IPS DF 6.9 (cell line): ENCODE measurements around the gene M6PR.
A peak's percentile ranks its signal among the peaks of the same experiment; 100 is the strongest.

Experiments
- DNase-seq: peaks from one replicate; pipeline ENCODE4 v3.0.0-alpha.2; 2013; ENCODE audit warnings: low read depth, low spot score
- H3K27ac ChIP-seq: one replicate; pipeline ENCODE4 v1.5.1; 2013; ENCODE audit warnings: low read length, control low read depth
- H3K27me3 ChIP-seq: 2 replicates; pipeline ENCODE4 v1.6.1; 2013; ENCODE audit warnings: mild to moderate bottlenecking, low read length; ENCODE audit not compliant: control insufficient read depth, insufficient read depth
- H3K36me3 ChIP-seq: 2 replicates; pipeline ENCODE4 v1.6.1; 2013; ENCODE audit warnings: low read length; ENCODE audit not compliant: control insufficient read depth, insufficient read depth
- H3K4me1 ChIP-seq: 2 replicates; pipeline ENCODE4 v1.6.1; 2013; ENCODE audit warnings: low read length; ENCODE audit not compliant: control insufficient read depth, insufficient read depth
- H3K4me3 ChIP-seq: 2 replicates; pipeline ENCODE4 v1.5.1; 2013; ENCODE audit warnings: mild to moderate bottlenecking, low read length
- H3K9me3 ChIP-seq: 2 replicates; pipeline ENCODE4 v1.6.1; 2013; ENCODE audit warnings: low read length, inconsistent platforms; ENCODE audit not compliant: control insufficient read depth, insufficient read depth
- WGBS: extraction: QIAGEN DNeasy Blood & Tissue Kit; methylation state at CpG from one replicate; pipeline ENCODE4 v1.1.7; 2013; ENCODE audit warnings: mixed read lengths, missing lambda C conversion rate; ENCODE audit not compliant: insufficient read length, insufficient coverage; 5-methylcytosine and 5-hydroxymethylcytosine counted together

Gene M6PR

DNA sequence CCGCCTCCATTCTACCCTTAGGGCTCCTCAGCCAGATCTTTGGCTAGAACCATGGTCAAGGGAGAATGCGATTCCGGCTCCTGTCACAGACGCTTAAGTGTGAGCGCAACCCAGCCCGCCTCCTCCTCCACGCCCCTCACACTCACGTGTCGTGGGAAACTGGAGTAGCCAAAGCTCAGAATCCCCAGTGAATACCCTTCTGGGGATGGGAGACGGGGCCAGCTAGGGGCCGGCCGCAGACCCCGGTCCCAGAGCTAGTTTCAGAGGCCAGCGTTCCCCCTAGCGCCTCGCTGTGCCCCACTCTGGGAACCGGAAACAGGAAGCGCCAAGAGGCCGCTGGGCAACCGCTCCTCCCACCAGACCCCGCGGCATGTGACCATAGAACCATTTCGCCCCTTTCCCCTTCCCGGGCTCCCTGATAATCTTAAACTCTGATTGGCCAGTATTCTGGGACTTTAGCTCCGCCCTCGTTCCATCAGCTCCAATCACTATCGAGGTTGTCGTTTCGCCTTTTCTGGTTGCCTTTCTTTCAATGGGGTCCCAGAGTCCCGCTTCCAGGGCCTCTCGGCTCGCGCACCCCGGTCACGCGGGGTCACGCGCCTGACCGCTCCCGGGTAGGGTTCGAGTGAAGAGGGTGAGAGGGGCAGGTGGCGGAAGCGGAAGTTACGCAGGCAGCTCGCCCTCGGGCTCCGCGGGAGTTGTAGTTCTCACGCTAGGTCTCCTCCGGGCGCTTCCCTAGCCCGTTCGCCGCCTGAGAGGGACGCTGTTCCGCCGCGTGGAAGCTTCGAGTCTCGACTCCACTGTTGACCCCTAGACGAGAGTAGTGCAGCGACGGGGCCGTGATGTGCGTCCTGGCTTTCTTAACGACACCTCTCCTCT, at the start of gene M6PR:
Gene M6PR, minus strand, starts transcription at position 304 of the 879 bp plus-strand sequence. CDS start 3,241 bp downstream, outside the sequence.
- no CpG with 5 or more reads among the region's 66 CpGs for WGBS
- Histone ChIP-seq H3K27ac (no peak within 1 kb of the TSS), H3K9me3 (no peaks in the 10 kb centered on the region), H3K4me3 (peak within 1 kb of the TSS; percentile 79), H3K27me3 (no peaks in the 10 kb centered on the region), H3K4me1 (no peaks in the 10 kb centered on the region), H3K36me3 (peaks cover 4% of the 10 kb centered on the region; the same call in 1 of the 2 replicates)
- peak; percentile 90 for DNase-seq

DNA sequence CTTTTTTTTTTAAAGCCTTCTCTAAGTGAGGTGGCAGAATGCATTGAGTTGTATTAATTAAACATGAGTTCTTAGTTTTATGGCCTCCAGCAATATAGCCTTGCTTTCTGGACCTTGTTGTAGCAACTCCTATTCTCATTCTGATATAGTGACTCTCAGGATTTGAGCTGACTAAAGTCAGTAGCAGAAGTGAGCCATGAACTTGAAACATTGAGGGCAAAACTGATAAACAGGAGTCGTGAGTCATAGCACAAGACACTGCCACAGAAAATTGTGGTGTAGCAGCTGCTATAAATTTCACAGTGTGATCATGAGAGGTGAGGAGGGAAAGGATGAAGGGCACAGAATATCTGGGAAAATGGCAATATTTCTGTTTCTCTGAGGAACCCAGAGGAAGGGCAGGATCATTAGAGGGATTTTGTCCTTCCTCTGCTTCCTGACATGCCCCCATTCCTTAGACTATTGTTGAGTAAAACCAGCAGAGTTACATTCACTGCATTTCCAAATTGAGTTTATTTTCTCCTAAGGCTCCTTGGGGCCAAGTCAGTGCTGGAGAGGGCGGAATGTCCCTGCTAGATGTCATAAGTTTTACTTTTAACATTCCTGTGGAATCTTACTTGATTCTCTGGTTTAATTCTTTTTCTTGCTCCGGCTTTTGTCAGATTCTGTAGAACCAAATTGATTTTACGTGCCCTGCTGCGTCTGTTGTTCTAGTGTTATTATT, 47.4 kb upstream of the M6PR start:
- H3K36me3 ChIP-seq = no peaks in the 10 kb centered on the region
- no peaks in the 10 kb centered on the region for H3K4me1 ChIP-seq
- H3K27me3 ChIP-seq = no peaks in the 10 kb centered on the region
- DNase-seq = no peak
- H3K9me3 ChIP-seq = no peaks in the 10 kb centered on the region
- no CpG with 5 or more reads among the region's 5 CpGs for WGBS
- H3K4me3 ChIP-seq = no peak overlapping the region
- no peak overlapping the region for H3K27ac ChIP-seq

- H3K36me3 ChIP-seq = no peaks in the 10 kb centered on the region
- WGBS = no CpG with 5 or more reads among the region's 4 CpGs
- H3K27me3 ChIP-seq = no peaks in the 10 kb centered on the region
- H3K4me1 ChIP-seq = no peaks in the 10 kb centered on the region
- no peak overlapping the region for H3K4me3 ChIP-seq
- no peak for DNase-seq
- H3K9me3 ChIP-seq = no peaks in the 10 kb centered on the region
- no peak overlapping the region for H3K27ac ChIP-seq
These were observed 45.8 kb upstream of the M6PR start for GRCh38 chr12:8995021-8995775.

DNA sequence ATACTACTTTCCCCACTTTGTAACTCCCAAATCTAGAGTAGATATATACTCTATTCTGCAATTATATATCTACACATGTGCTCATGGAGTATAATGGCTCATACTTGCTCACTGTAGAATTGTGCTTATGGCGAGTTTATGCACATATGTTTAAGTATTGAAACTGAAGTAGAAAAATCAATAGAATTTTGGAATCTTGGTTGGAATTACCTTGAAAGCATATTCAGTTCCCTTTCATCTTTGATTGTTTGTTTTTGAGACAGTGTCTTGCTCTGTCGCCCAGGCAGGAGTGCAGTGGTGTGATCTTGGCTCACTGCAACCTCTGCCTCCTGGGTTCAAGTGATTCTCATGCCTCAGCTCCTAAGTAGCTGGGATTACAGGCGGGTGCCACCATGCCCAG, 44.4 kb upstream of the M6PR start:
- H3K27me3 ChIP-seq = no peaks in the 10 kb centered on the region
- H3K4me3 ChIP-seq = no peak overlapping the region
- no CpG with 5 or more reads among the region's 3 CpGs for WGBS
- DNase-seq = no peak
- H3K4me1 ChIP-seq = no peaks in the 10 kb centered on the region
- H3K9me3 ChIP-seq = no peaks in the 10 kb centered on the region
- H3K36me3 ChIP-seq = no peaks in the 10 kb centered on the region
- no peak overlapping the region for H3K27ac ChIP-seq

GRCh38 chr12:8991371-8992345, 42.2 kb upstream of the M6PR start:
- no peak overlapping the region for H3K27ac ChIP-seq
- H3K36me3 ChIP-seq = no peaks in the 10 kb centered on the region
- no peak overlapping the region for H3K4me3 ChIP-seq
- DNase-seq = no peak
- no peaks in the 10 kb centered on the region for H3K27me3 ChIP-seq
- no CpG with 5 or more reads among the region's 6 CpGs for whole genome bisulfite sequencing
- H3K9me3 ChIP-seq = no peaks in the 10 kb centered on the region
- no peaks in the 10 kb centered on the region for H3K4me1 ChIP-seq

GRCh38 chr12:8989413-8989812, 40.0 kb upstream of the M6PR start, which contains the start of gene KLRG1:
KLRG1 (plus strand) TSS chr12:8989546; CDS start chr12:8989636, 90 bp downstream.
- Histone ChIP-seq H3K9me3 (no peaks in the 10 kb centered on the region), H3K27ac (no peak within 1 kb of the TSS), H3K27me3 (no peaks in the 10 kb centered on the region), H3K36me3 (no peaks in the 10 kb centered on the region), H3K4me3 (no peak within 1 kb of the TSS), H3K4me1 (no peaks in the 10 kb centered on the region)
- WGBS = no CpG with 5 or more reads among the region's 2 CpGs
- no peak for DNase-seq

- no CpG with 5 or more reads among the region's 1 CpG for WGBS
- no peaks in the 10 kb centered on the region for H3K27me3 ChIP-seq
- no peak overlapping the region for H3K4me3 ChIP-seq
- no peaks in the 10 kb centered on the region for H3K36me3 ChIP-seq
- H3K4me1 ChIP-seq = no peaks in the 10 kb centered on the region
- no peaks in the 10 kb centered on the region for H3K9me3 ChIP-seq
- DNase-seq = no peak
- H3K27ac ChIP-seq = no peak overlapping the region
These were observed 38.2 kb upstream of the M6PR start for GRCh38 chr12:8987685-8988084.

DNA sequence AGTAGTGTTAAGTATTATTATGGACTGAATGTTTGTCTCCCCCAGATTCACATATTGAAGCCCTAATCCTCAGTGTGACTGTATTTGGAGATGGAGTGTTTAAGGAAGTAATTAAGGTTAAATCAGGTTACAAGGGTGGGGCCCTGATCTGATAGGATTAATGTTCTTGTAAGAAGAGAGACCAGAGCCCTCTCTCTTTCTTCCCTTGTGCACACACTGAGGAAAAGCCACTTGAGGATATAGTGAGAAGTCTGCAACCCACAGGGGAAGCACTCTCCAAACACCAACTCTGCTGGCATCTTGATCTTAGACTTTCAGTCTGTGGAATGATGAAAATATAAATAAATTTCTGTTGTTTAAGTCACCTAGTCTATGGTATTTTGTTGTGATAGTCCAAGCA, 37.7 kb upstream of the M6PR start:
- Histone ChIP-seq H3K4me3 (no peak overlapping the region), H3K27ac (no peak overlapping the region), H3K9me3 (no peaks in the 10 kb centered on the region), H3K27me3 (no peaks in the 10 kb centered on the region), H3K36me3 (no peaks in the 10 kb centered on the region), H3K4me1 (no peaks in the 10 kb centered on the region)
- no peak for DNase-seq

GRCh38 chr12:8985213-8985754, 35.8 kb upstream of the M6PR start:
- H3K4me3 ChIP-seq = no peak overlapping the region
- no peaks in the 10 kb centered on the region for H3K4me1 ChIP-seq
- H3K27ac ChIP-seq = no peak overlapping the region
- no peak for DNase-seq
- WGBS = no CpG with 5 or more reads among the region's 1 CpG
- no peaks in the 10 kb centered on the region for H3K9me3 ChIP-seq
- H3K27me3 ChIP-seq = no peaks in the 10 kb centered on the region
- no peaks in the 10 kb centered on the region for H3K36me3 ChIP-seq
